ENCODE data around the gene EID2B.

DNA sequence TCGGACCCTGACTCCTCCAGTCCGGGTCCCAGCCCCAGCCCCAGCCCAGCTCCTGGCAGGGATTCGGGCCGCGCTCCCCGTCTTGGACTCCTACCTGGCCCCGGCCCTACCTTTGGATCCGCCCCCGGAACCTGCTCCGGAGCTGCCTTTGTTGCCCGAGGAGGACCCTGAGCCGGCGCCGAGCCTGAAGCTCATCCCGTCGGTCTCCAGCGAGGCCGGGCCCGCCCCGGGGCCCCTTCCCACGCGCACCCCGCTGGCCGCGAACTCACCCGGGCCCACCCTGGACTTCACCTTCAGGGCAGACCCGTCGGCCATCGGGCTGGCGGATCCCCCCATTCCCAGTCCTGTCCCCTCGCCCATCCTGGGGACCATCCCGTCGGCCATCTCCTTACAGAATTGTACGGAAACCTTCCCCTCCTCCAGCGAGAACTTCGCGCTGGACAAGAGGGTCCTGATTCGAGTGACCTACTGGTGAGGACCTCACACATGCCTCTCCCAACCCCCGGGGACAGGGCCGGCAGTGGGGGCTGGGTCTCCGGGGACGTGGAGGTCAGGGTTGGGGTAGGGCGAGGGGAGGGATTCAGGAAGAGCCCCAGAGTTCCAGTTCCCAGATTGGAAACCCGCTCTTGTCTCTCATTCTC is 17.0 kb downstream of the EID2B start:
- TF ChIP-seq POLR2A (IDR thresholded peaks at IDR 0.05), result no peak
- TF ChIP-seq, protein P1, sequence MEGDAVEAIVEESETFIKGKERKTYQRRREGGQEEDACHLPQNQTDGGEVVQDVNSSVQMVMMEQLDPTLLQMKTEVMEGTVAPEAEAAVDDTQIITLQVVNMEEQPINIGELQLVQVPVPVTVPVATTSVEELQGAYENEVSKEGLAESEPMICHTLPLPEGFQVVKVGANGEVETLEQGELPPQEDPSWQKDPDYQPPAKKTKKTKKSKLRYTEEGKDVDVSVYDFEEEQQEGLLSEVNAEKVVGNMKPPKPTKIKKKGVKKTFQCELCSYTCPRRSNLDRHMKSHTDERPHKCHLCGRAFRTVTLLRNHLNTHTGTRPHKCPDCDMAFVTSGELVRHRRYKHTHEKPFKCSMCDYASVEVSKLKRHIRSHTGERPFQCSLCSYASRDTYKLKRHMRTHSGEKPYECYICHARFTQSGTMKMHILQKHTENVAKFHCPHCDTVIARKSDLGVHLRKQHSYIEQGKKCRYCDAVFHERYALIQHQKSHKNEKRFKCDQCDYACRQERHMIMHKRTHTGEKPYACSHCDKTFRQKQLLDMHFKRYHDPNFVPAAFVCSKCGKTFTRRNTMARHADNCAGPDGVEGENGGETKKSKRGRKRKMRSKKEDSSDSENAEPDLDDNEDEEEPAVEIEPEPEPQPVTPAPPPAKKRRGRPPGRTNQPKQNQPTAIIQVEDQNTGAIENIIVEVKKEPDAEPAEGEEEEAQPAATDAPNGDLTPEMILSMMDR (IDR thresholded peaks at IDR 0.05), result no peak

Data from testis (tissue), 2 donors.